Islet precursor cell (in vitro differentiated cells): ENCODE measurements around the gene C2orf72.
"Not testable (repeated sequence)": the region's sequence is repeated elsewhere in the genome, so short reads cannot be mapped to it uniquely, and the experiment has no call there.

ENCODE experiments used
- DNase-seq: peaks from one replicate; pipeline ENCODE4 v3.0.0-alpha.2; 2018

C2orf72 gene

DNA sequence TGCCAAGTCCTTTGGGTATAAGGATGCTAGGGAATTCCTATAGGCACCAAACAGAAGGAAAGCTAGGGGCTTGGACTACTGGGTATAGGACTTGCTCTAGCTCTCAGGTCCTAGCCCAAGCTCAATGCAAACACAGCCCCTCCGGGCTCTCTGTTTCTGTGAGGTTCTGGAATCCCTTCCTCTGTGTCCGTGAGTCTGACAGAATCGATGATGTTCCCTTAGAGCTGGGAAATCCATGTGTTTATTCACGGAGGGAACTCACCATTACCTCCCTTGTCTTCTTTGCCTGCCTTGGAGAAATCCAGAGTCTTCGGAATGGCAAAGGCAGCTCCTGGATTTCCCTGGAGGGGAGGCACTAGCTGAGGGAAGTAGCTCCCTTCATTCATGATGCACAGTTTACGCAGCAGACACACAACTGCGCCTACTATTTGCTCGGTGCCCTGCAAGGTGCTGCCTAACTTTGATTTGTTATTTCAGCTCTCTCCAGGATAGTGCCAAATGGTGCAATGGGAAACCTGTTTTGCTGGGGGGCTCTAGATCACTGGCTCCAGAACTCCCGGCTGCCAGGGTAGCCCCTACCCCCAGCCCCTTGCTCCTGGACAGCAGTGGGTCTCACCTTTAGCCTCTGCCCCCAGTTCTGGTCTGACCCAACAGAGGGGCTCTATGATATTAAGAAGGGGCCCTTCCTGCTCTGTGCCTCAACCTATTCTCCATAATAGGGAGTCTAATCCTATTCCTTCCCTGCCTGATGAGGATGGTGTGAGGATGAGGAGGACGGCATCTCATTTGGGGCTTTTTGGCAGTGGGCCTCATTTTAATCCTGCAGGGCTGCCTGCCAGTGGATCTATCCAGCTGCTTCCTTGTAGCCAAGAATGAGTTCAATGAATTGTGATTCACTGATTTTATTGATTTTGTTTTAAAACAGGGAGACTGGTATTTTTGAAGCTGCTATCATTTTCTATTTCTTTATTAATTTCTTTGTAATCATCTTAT, 10.9 kb downstream of the C2orf72 start:
- DNase-seq, result no peak

GRCh38 chr2:231049286-231050017, 12.1 kb downstream of the C2orf72 start:
- no peak for DNase-seq

DNA sequence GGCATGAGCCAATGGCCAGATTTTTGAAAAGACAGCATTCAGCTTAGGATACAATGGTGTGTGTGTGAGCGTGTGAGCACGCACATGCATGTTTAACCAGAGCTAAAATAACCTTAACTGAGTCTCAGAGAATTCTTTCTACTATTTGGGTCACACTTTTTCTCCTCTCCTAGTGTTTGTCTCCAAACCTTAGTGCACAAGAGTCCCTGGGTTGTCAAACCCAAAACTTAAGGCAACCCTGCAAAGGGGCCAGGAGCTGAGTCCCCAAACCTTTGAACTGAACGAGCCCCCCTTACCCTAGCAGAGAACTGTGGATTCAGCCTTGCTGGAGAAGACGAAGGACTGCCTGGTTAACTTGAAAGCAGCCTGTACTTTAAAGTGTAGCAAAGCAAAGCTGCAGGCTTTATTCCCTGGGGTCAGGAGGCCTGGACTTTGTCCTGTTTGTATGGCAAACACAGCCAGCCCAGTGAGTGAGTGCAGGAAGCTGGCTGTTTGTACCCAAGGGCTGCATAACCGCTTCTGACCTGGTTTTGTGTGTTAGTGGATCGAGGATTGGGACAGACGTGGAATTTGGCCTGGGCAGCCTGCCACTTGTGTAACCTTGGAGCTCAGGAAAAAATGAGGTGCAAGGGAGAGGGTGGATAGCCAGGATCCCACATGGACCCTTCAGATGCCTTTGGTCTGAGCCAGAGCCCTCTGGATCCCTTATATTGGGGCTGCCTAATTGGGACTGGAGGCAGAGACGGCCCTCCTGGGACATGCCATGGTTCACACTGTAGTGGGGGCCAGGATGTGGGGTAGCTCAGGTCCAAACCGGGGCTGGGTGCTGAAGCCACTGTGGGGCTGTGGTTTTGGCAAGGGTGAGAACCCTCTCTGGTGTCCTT, 12.9 kb downstream of the C2orf72 start:
- DNase-seq, result peak; percentile 87

DNA sequence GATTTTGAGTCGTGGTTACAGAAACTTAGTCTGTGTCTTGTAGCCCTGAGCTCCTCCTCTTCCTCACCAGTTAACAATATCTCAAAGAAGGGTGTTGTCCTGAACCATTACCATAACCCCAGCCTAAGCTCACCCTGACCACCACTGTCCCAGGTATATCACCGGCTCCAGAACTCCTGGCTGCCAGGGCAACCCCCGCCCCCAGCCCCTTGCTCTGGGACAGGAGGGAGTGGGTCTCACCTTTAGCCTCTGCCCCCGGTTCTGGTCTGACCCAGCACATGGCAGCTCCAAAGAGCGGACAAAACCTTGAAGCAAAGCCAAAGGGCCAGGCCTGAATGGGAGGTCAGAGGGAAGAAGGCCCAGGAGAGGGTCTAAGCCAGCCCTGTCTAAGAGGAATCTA, 13.8 kb downstream of the C2orf72 start:
- no peak for DNase-seq

GRCh38 chr2:231052494-231053451, 15.4 kb downstream of the C2orf72 start:
- peak; percentile 93 for DNase-seq

GRCh38 chr2:231053846-231054245, 16.5 kb downstream of the C2orf72 start:
- no peak for DNase-seq

- peak; percentile 94 for DNase-seq
These were observed 19.4 kb downstream of the C2orf72 start, which contains the start of gene PSMD1 for GRCh38 chr2:231056453-231057416. Gene PSMD1, plus strand, starts transcription at chr2:231056867. Its CDS starts 159 bp downstream, at chr2:231057026.

- DNase-seq, result no peak
These were observed 20.3 kb downstream of the C2orf72 start for GRCh38 chr2:231057590-231057989.

- DNase-seq, result no peak
These were observed 21.6 kb downstream of the C2orf72 start for GRCh38 chr2:231058761-231059550.

GRCh38 chr2:231059756-231060155, 22.4 kb downstream of the C2orf72 start:
- DNase-seq, result no peak

GRCh38 chr2:231062776-231063175, 25.5 kb downstream of the C2orf72 start:
- no peak for DNase-seq

DNA sequence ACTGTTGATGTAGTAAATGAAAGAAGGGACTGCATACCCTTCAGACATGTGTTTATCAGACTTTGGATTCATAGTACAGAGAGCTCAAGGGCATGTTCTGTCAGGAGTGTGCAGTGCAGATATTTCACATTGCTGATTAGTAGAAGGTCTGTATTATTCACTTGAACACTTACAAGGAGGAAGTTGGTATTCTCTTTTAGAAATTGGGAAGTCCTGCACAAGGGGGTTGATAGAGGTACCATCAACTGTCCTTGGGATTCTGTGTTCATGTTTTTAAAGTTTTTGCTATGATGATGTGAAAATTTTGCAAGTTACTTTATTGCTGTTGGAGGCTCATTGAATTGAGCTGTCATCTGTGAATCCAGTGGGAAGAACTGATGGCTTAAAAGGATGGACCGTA, 26.0 kb downstream of the C2orf72 start:
- DNase-seq, result no peak

DNA sequence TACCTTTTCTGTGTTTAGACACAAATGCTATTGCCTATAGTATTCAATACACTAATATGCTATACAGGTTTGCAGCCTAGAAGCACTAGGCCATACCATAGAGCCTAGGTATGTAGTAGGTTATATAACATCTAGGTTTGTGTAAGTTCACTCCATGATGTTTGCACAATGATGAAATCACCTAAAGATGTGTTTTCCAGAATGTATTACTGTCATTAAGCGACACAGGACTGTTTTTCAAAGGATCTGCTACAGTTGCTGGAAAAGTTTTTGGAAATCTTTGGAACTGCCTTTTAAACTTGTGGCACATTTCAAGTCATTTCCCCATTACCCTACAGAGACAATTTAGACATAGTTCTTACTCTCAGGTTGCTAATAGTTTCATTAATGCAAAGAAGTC, 28.6 kb downstream of the C2orf72 start:
- DNase-seq, result no peak

DNA sequence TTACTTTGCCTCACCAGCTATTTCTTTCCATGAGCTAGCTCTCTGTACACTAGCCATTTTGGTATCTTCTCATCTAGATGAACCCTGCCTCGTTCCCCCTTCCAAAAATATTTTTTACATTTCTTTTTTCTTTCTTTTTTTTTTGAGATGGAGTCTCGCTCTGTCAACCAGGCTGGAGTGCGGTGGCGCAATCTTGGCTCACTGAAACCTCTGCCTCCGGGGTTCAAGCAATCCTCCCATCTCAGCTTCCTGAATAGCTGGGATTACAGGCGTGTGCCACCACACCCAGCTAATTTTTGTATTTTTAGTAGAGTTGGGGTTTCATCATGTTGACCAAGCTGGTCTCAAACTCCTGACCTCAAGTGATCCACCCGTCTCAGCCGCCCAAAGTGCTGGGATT, 30.2 kb downstream of the C2orf72 start:
- not testable (repeated sequence) for DNase-seq

DNA sequence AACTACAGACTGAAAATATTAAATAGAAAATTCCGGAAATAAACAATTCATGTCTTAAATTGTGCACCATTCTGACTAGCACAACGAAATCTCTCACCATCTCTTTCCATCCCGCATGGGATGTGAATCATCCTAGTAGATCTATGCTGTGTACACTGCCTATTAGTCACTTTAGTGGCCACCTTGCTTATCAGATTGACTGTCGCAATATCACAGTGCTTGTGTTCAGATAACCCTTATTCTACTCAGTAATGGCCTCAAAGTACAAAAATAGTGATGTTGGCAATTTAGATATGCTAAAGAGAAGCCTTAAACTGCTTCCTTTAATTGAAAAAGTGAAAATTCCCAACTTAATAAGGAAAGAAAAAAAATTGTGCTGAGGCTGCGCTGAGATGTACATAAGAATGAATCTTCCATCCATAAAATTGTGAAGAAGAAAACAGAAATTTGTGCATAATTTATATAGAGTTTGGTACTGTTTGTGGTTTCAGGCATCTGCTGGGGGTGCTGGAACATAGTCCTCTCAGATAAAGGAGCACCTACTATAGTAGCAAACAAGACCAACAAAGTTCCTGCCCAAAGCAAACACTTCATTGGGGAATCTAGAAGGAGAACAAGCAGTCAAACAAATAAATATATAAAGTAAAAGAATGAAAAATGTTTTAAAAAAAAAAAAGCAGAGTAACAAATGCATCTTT, 31.4 kb downstream of the C2orf72 start:
- DNase-seq, result no peak

- no peak for DNase-seq
These were observed 32.2 kb downstream of the C2orf72 start for GRCh38 chr2:231069379-231070054.

GRCh38 chr2:231084565-231084964, 47.2 kb downstream of the C2orf72 start:
- no peak for DNase-seq

DNA sequence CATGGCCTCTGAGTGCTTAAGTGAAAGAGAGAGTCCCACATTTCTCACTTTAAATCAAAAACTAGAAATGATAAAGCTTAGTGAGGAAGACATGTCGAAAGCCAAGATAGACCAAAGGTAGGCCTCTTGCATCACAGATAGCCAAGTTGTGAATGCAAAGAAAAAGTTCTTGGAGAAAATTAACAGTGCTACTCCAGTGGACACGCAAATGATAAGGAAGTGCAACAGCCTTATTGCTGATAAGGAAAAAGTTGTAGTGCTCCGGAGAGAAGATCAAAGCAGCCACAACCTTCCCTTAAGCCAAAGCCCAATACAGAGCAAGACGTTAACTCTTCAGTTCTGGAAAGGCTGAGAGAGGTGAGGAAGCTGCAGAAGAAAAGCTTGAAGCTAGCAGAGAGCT, 51.4 kb downstream of the C2orf72 start:
- DNase-seq, result no peak
